Astrocyte of the cerebellum (primary cell): ENCODE data around the gene YPEL3.

Source experiments
- DNase-seq: peaks from one replicate; pipeline ENCODE4 v3.0.0-alpha.2; 2011; ENCODE audit warnings: low read depth
- H3K4me3 ChIP-seq: 2 replicates; pipeline ENCODE4 v1.5.1; 2011; ENCODE audit warnings: mild to moderate bottlenecking, low read depth, low read length, moderate library complexity
- in situ Hi-C: cut with HindIII; loops from 2 replicates; pipeline ENCODE4 v1.10.0; 2017; ENCODE audit warnings: low sequenced_read_pairs
- TF ChIP-seq, protein P1 (sequence below): IDR thresholded peaks from 2 replicates; pipeline ENCODE4 v1.5.1; 2012; ENCODE audit warnings: low read length, low read depth, moderate library complexity, mild to moderate bottlenecking; ENCODE audit errors: missing control alignments

Gene YPEL3

GRCh38 chr16:30051518-30051917 lies 44.5 kb downstream of the YPEL3 start:
- in situ Hi-C loops: loop anchor here (5.0 kb wide), 1 partner anchor 66 kb away; no protein-coding TSS in a partner anchor
- TF ChIP-seq, protein P1, sequence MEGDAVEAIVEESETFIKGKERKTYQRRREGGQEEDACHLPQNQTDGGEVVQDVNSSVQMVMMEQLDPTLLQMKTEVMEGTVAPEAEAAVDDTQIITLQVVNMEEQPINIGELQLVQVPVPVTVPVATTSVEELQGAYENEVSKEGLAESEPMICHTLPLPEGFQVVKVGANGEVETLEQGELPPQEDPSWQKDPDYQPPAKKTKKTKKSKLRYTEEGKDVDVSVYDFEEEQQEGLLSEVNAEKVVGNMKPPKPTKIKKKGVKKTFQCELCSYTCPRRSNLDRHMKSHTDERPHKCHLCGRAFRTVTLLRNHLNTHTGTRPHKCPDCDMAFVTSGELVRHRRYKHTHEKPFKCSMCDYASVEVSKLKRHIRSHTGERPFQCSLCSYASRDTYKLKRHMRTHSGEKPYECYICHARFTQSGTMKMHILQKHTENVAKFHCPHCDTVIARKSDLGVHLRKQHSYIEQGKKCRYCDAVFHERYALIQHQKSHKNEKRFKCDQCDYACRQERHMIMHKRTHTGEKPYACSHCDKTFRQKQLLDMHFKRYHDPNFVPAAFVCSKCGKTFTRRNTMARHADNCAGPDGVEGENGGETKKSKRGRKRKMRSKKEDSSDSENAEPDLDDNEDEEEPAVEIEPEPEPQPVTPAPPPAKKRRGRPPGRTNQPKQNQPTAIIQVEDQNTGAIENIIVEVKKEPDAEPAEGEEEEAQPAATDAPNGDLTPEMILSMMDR: no peak
- no peak overlapping the region for H3K4me3 ChIP-seq
- DNase-seq: no peak

DNA sequence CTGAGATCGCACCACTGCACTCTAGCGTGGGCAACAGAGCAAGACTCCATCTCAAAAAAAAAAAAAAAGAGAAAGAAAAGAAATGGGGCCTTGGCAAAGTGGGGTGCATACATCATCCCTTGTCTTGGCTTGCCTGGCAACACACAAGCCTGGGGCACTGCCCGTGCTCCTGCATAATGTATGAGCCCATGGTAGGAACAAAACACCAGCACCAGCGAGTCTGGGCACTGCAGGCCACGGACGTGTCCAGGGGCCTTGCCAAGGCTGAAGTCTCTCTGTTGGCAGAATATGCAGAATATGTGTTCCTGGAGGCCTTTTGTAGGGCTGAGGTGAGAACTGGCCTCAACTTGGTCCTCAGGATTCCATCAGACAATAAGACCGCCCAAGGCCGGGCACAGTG lies 46.1 kb downstream of the YPEL3 start:
- TF ChIP-seq, protein P1: no peak
- DNase-seq: no peak
- in situ Hi-C loops: loop anchor here (5.0 kb wide), 1 partner anchor 67 kb away; no protein-coding TSS in a partner anchor
- no peak overlapping the region for H3K4me3 ChIP-seq

- no peak for DNase-seq
- in situ Hi-C loops: no loop called here
- H3K4me3 ChIP-seq: no peak overlapping the region
- TF ChIP-seq, protein P1: no peak
Observed at GRCh38 chr16:30046588-30046987, 49.4 kb downstream of the YPEL3 start.

GRCh38 chr16:30046178-30046577 lies 49.8 kb downstream of the YPEL3 start:
- TF ChIP-seq, protein P1: no peak
- no peak overlapping the region for H3K4me3 ChIP-seq
- in situ Hi-C loops: no loop called here

More at GRCh38 chr16:30046178-30046577, 49.8 kb downstream of the YPEL3 start:
- DNase-seq: no peak
